ENCODE data around the gene RGS13. TPM values are rescaled to one million over a fixed set of nuclear protein-coding genes. Genes with fewer than 3 reads are reported as not detected.

The RGS13 gene
- total and polyA plus RNA-seq, 10 of the 15 experiments (the other 5 are each of a cell fraction or from before 2014, with no cell fraction given), result 0.23 to 16.0 (median 0.36) TPM; not detected in 1

- Histone ChIP-seq H3K4me2 (ENCODE audit: control insufficient read depth, insufficient read depth) (no peak overlapping the region), H3K4me1 (ENCODE audit: control insufficient read depth, insufficient read depth, low read length) (no peaks in the 10 kb centered on the region), H3K9ac (ENCODE audit: control insufficient read depth, insufficient read depth, low read length) (no peak overlapping the region), H3K36me3 (ENCODE audit: control insufficient read depth in 2 of 2, insufficient read depth in 2 of 2, low read length in 1 of 2) (no peaks in the 10 kb centered on the region), H3K79me2 (ENCODE audit: control insufficient read depth, insufficient read depth, low read length) (no peaks in the 10 kb centered on the region), H3K4me3 (no peak overlapping the region), H3K27ac (ENCODE audit: control insufficient read depth, insufficient read depth) (no peak overlapping the region), H2AFZ (ENCODE audit: control insufficient read depth, low read depth, low read length) (no peak overlapping the region), H3K9me3 (replicated peaks; ENCODE audit: control insufficient read depth, insufficient read depth, low read length) (no peaks in the 10 kb centered on the region), H3K27me3 (replicated peaks in 1 of 2; ENCODE audit: control insufficient read depth in 2 of 2, insufficient read depth in 2 of 2, low read length in 1 of 2) (no peaks in the 10 kb centered on the region), H4K20me1 (ENCODE audit: control insufficient read depth, insufficient read depth) (no peaks in the 10 kb centered on the region)
- TF ChIP-seq POLR2A (IDR thresholded peaks at IDR 0.05; ENCODE audit: low read depth, low read length), result no peak
- TF ChIP-seq CHD2 (IDR thresholded peaks at IDR 0.05; ENCODE audit: borderline replicate concordance, low read depth, low read length), result no peak
- no peak for TF ChIP-seq ZNF274 (IDR thresholded peaks at IDR 0.05; ENCODE audit: insufficient read depth, insufficient read length)
- TF ChIP-seq ZZZ3 (IDR thresholded peaks at IDR 0.05; ENCODE audit: control insufficient read depth, insufficient read length, low read depth), result no peak
- in situ Hi-C loops (cut with MboI) (no loop called here), intact Hi-C loops (cut with micrococcal nuclease; ENCODE audit: unreplicated experiment) (no loop called here)
- FAIRE-seq, result peak; percentile 13
- ChIA-PET SMC1A (ENCODE audit: uncharacterized antibody, unreplicated experiment) (interaction anchor here (0.5 to 3.6 kb wide), 10 partner anchors 9 to 994 kb away, joined by 3 to 18 read pairs (median 5); no protein-coding TSS in a partner anchor), POLR2A (no interaction called here), CTCF (interaction anchor here (0.6 to 3.8 kb wide), 8 partner anchors 11 to 179 kb away, joined by 3 to 28 read pairs (median 5); no protein-coding TSS in a partner anchor), RAD21 (ENCODE audit: unreplicated experiment) (interaction anchor here (0.7 to 2.4 kb wide), 7 partner anchors 8 to 430 kb away, joined by 3 to 9 read pairs (median 4); partner anchors contain the start of genes RGS13, RO60 and UCHL5)
- no peak for ATAC-seq
- WGBS (ENCODE audit: insufficient coverage, insufficient replicate concordance, low lambda C conversion rate, missing lambda C conversion rate), result 43% methylated on average over 1 of the region's 1 CpG
- no peak for DNase-seq (ENCODE audit: low read depth, low spot score)
- BruUV-seq (replicated peaks), result no TSS peak
These were observed 7.4 kb upstream of the RGS13 start for GRCh38 chr1:192628396-192629057.

GRCh38 chr1:192629612-192630011, 6.3 kb upstream of the RGS13 start:
- in situ Hi-C loops (cut with MboI), result no loop called here
- no peaks in the 10 kb centered on the region for H3K36me3 ChIP-seq (ENCODE audit: control insufficient read depth in 2 of 2, insufficient read depth in 2 of 2, low read length in 1 of 2)
- no peak overlapping the region for H3K4me2 ChIP-seq (ENCODE audit: control insufficient read depth, insufficient read depth)
- CTCF ChIA-PET, result interaction anchor here (1.7 to 3.8 kb wide), 4 partner anchors 10 to 152 kb away, joined by 7 to 28 read pairs (median 9); no protein-coding TSS in a partner anchor
- POLR2A ChIA-PET, result no interaction called here
- peaks cover 0 to 5% of the 10 kb centered on the region in 2 experiments; a peak in 2 of 4 replicates for H3K27me3 ChIP-seq (replicated peaks in 1 of 2; ENCODE audit: control insufficient read depth in 2 of 2, insufficient read depth in 2 of 2, low read length in 1 of 2)
- no peak overlapping the region for H2AFZ ChIP-seq (ENCODE audit: control insufficient read depth, low read depth, low read length)
- H3K4me3 ChIP-seq, result no peak overlapping the region
- no TSS peak for BruUV-seq (replicated peaks)
- H3K79me2 ChIP-seq (ENCODE audit: control insufficient read depth, insufficient read depth, low read length), result no peaks in the 10 kb centered on the region
- no peak for FAIRE-seq
- H3K27ac ChIP-seq (ENCODE audit: control insufficient read depth, insufficient read depth), result no peak overlapping the region
- no peak overlapping the region for H3K9ac ChIP-seq (ENCODE audit: control insufficient read depth, insufficient read depth, low read length)
- H3K9me3 ChIP-seq (replicated peaks; ENCODE audit: control insufficient read depth, insufficient read depth, low read length), result no peaks in the 10 kb centered on the region
- no peak for ATAC-seq
- 43% methylated on average over 3 of the region's 3 CpGs for WGBS (ENCODE audit: insufficient coverage, insufficient replicate concordance, low lambda C conversion rate, missing lambda C conversion rate)
- no peaks in the 10 kb centered on the region for H3K4me1 ChIP-seq (ENCODE audit: control insufficient read depth, insufficient read depth, low read length)
- intact Hi-C loops (cut with micrococcal nuclease; ENCODE audit: unreplicated experiment), result no loop called here
- RAD21 ChIA-PET (ENCODE audit: unreplicated experiment), result interaction anchor here (0.7 to 0.9 kb wide), 2 partner anchors 51 to 175 kb away, joined by 3 read pairs; no protein-coding TSS in a partner anchor
- SMC1A ChIA-PET (ENCODE audit: uncharacterized antibody, unreplicated experiment), result interaction anchor here (0.7 to 3.6 kb wide), 9 partner anchors 10 to 174 kb away, joined by 3 to 18 read pairs (median 7); no protein-coding TSS in a partner anchor
- no peaks in the 10 kb centered on the region for H4K20me1 ChIP-seq (ENCODE audit: control insufficient read depth, insufficient read depth)
- no peak for DNase-seq (ENCODE audit: low read depth, low spot score)
- TF ChIP-seq CBFB (IDR thresholded peaks at IDR 0.05; ENCODE audit: low read depth) (no peak), POLR2AphosphoS2 (IDR thresholded peaks at IDR 0.05; ENCODE audit: low read depth, low read length) (no peak), PKNOX1 (IDR thresholded peaks at IDR 0.05) (no peak), SMAD1 (IDR thresholded peaks at IDR 0.05; ENCODE audit: low read depth, partially characterized antibody) (no peak), ATF3 (IDR thresholded peaks at IDR 0.05; ENCODE audit: borderline replicate concordance, extremely low read depth, low read depth, low read length) (no peak), NFYB (IDR thresholded peaks at IDR 0.05; ENCODE audit: insufficient read depth, low read depth, low read length) (no peak), HDAC6 (IDR thresholded peaks at IDR 0.05; ENCODE audit: unreplicated experiment) (no peak), BACH1 (IDR thresholded peaks at IDR 0.05; ENCODE audit: borderline replicate concordance) (no peak), ATF2 (IDR thresholded peaks at IDR 0.05; ENCODE audit: low read length) (no peak), IKZF2 (IDR thresholded peaks at IDR 0.05) (no peak), SUZ12 (IDR thresholded peaks at IDR 0.05; ENCODE audit: unreplicated experiment) (no peak)
